ENCODE measurements around the gene LY6G6F. TPM values are rescaled to one million over a fixed set of nuclear protein-coding genes. Genes with fewer than 3 reads are reported as not detected.

LY6G6F gene
- total RNA-seq, 1 donor from 2014 or later = not detected

- no peaks in the 10 kb centered on the region for H3K27me3 ChIP-seq (ENCODE audit: control insufficient read depth, insufficient read depth, low read length)
- no peak for DNase-seq (ENCODE audit: low read depth)
- H3K36me3 ChIP-seq (ENCODE audit: control insufficient read depth, insufficient read depth, low read length) = no peaks in the 10 kb centered on the region
- no peak for TF ChIP-seq CTCF (IDR thresholded peaks at IDR 0.05; ENCODE audit: insufficient read depth, low read length, poor library complexity, severe bottlenecking)
- no peak overlapping the region for H3K4me3 ChIP-seq (ENCODE audit: low read depth, low read length)
Observed at GRCh38 chr6:31693535-31693934, 13.1 kb upstream of the LY6G6F start.

- H3K27me3 ChIP-seq (ENCODE audit: control insufficient read depth, insufficient read depth, low read length) = no peaks in the 10 kb centered on the region
- H3K4me3 ChIP-seq (ENCODE audit: low read depth, low read length) = no peak overlapping the region
- no peak for TF ChIP-seq CTCF (IDR thresholded peaks at IDR 0.05; ENCODE audit: insufficient read depth, low read length, poor library complexity, severe bottlenecking)
- H3K36me3 ChIP-seq (ENCODE audit: control insufficient read depth, insufficient read depth, low read length) = no peaks in the 10 kb centered on the region
- no peak for DNase-seq (ENCODE audit: low read depth)
Observed at GRCh38 chr6:31697555-31697954, 9.1 kb upstream of the LY6G6F start.

GRCh38 chr6:31700740-31701401 is 5.8 kb upstream of the LY6G6F start:
- no peaks in the 10 kb centered on the region for H3K27me3 ChIP-seq (ENCODE audit: control insufficient read depth, insufficient read depth, low read length)
- no peak for DNase-seq (ENCODE audit: low read depth)
- no peak for TF ChIP-seq CTCF (IDR thresholded peaks at IDR 0.05; ENCODE audit: insufficient read depth, low read length, poor library complexity, severe bottlenecking)
- H3K36me3 ChIP-seq (ENCODE audit: control insufficient read depth, insufficient read depth, low read length) = no peaks in the 10 kb centered on the region
- H3K4me3 ChIP-seq (ENCODE audit: low read depth, low read length) = no peak overlapping the region

GRCh38 chr6:31701666-31702404 is 4.8 kb upstream of the LY6G6F start:
- no peaks in the 10 kb centered on the region for H3K36me3 ChIP-seq (ENCODE audit: control insufficient read depth, insufficient read depth, low read length)
- no peak for TF ChIP-seq CTCF (IDR thresholded peaks at IDR 0.05; ENCODE audit: insufficient read depth, low read length, poor library complexity, severe bottlenecking)

GRCh38 chr6:31702405-31702818 is 4.3 kb upstream of the LY6G6F start:
- TF ChIP-seq CTCF (IDR thresholded peaks at IDR 0.05; ENCODE audit: insufficient read depth, low read length, poor library complexity, severe bottlenecking) = no peak
- H3K36me3 ChIP-seq (ENCODE audit: control insufficient read depth, insufficient read depth, low read length) = no peaks in the 10 kb centered on the region
- no peaks in the 10 kb centered on the region for H3K27me3 ChIP-seq (ENCODE audit: control insufficient read depth, insufficient read depth, low read length)
- peak overlapping the region; percentile 81 for H3K4me3 ChIP-seq (ENCODE audit: low read depth, low read length)
- no peak for DNase-seq (ENCODE audit: low read depth)

More at GRCh38 chr6:31701666-31702404, 4.8 kb upstream of the LY6G6F start:
- peak overlapping the region; percentile 81 for H3K4me3 ChIP-seq (ENCODE audit: low read depth, low read length)
- no peak for DNase-seq (ENCODE audit: low read depth)
- no peaks in the 10 kb centered on the region for H3K27me3 ChIP-seq (ENCODE audit: control insufficient read depth, insufficient read depth, low read length)

All from kidney epithelial cell (primary cell).